ENCODE data around the gene ZMYND11.
"Not testable (repeated sequence)": the region's sequence is repeated elsewhere in the genome, so short reads cannot be mapped to it uniquely, and the experiment has no call there.

ZMYND11 gene

DNA sequence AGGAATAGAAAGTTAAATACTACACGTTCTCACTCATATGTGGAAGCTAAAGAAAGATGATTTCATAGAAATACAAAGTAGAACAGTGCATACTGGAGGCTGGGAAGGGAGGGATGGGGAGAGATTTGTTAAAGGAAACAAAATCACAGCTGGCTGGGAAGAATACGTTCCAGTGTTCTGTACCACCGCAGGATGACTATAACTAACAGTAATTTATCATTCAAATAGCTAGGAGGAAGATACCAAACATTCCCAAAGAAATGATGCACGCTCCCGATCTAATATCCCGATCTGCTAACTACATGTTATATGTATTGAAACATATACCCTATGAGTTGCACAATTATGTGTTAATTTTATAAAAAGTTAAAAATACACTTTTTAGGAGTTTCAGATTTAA lies 162.3 kb downstream of the ZMYND11 start:
- Histone ChIP-seq H3K4me3 (ENCODE audit: extremely low read depth, insufficient read depth, low read length, poor library complexity, severe bottlenecking) (no peak overlapping the region), H3K9me3 (ENCODE audit: control insufficient read depth, low read length) (no peaks in the 10 kb centered on the region), H3K36me3 (ENCODE audit: control insufficient read depth, insufficient read depth, low read length) (peaks cover 2% of the 10 kb centered on the region), H3K4me1 (ENCODE audit: control insufficient read depth, insufficient read depth, low read length, poor library complexity, severe bottlenecking) (no peaks in the 10 kb centered on the region), H3K27ac (ENCODE audit: low read depth, low read length, severe bottlenecking) (no peak overlapping the region)
- 100% methylated on average over 1 of the region's 6 CpGs for WGBS, 2 experiments (ENCODE audit: insufficient coverage in 2 of 2)

DNA sequence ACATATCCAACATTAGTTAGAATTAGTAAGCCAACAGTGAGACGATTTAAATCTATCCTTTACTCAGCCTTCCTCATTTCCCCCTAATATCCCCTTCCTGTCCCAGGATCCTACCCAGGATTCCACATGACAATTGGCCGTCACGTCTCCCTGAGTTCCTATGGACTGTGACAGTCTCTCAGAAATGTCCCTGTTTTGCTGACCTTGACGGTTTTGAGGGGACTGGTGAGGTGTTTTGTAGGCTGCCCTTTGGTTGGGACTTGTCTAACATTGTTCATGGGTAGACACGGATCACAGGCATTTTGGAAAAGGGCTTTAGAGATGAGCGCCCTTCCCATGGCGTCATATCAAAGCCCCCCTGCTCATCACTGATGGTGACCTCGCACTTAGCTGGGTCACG lies 162.8 kb downstream of the ZMYND11 start:
- no peaks in the 10 kb centered on the region for H3K9me3 ChIP-seq (ENCODE audit: control insufficient read depth, low read length)
- peaks cover 3% of the 10 kb centered on the region for H3K36me3 ChIP-seq (ENCODE audit: control insufficient read depth, insufficient read depth, low read length)
- no peaks in the 10 kb centered on the region for H3K4me1 ChIP-seq (ENCODE audit: control insufficient read depth, insufficient read depth, low read length, poor library complexity, severe bottlenecking)
- WGBS, 2 experiments (ENCODE audit: insufficient coverage in 2 of 2): 91 to 98% methylated on average over 6 to 7 of the region's 9 CpGs
- no peak overlapping the region for H3K27ac ChIP-seq (ENCODE audit: low read depth, low read length, severe bottlenecking)
- H3K4me3 ChIP-seq (ENCODE audit: extremely low read depth, insufficient read depth, low read length, poor library complexity, severe bottlenecking): no peak overlapping the region

DNA sequence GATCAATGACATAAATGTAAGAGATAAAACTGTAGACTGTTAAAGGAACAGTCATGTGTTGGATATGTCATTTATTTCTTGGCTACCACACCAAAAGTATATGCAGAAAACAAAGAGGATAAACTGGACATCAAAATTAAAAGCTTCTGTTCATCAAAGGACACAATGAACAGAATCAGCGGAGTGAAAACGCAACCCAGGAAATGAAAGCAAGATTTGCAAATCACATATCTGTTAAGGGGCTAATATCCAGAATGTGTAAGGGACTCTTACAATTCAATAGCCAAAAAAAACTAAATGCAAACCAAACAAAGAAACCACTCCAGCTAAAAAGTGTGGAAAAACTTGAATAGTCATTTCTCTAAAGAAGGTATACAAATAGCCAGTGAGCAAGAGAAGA lies 164.3 kb downstream of the ZMYND11 start:
- Histone ChIP-seq H3K4me1 (ENCODE audit: control insufficient read depth, insufficient read depth, low read length, poor library complexity, severe bottlenecking) (no peaks in the 10 kb centered on the region), H3K4me3 (ENCODE audit: extremely low read depth, insufficient read depth, low read length, poor library complexity, severe bottlenecking) (no peak overlapping the region), H3K27ac (ENCODE audit: low read depth, low read length, severe bottlenecking) (no peak overlapping the region), H3K36me3 (ENCODE audit: control insufficient read depth, insufficient read depth, low read length) (peaks cover 3% of the 10 kb centered on the region), H3K9me3 (ENCODE audit: control insufficient read depth, low read length) (no peaks in the 10 kb centered on the region)
- WGBS, 2 experiments (ENCODE audit: insufficient coverage in 2 of 2): no CpG with 5 or more reads among the region's 2 CpGs

DNA sequence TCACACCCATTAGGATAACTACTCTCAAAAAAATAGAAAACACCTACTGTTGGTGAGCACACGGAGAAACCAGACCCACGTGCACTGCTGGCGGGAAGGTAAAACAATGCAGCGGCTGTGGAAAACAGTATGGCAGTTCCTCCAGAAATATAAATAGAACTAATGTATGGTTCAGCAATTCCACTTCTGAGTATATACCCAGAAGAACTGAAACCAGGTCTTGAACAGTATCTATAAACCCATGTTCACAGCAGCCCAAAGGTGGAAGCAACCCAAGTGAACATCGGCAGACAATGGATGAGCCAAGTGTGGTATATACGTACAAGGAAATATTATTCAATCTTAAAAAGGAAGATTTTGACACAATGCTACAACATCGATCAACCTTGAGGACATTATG lies 164.7 kb downstream of the ZMYND11 start:
- Histone ChIP-seq H3K9me3 (ENCODE audit: control insufficient read depth, low read length) (no peaks in the 10 kb centered on the region), H3K4me1 (ENCODE audit: control insufficient read depth, insufficient read depth, low read length, poor library complexity, severe bottlenecking) (no peaks in the 10 kb centered on the region), H3K4me3 (ENCODE audit: extremely low read depth, insufficient read depth, low read length, poor library complexity, severe bottlenecking) (no peak overlapping the region), H3K36me3 (ENCODE audit: control insufficient read depth, insufficient read depth, low read length) (peaks cover 3% of the 10 kb centered on the region), H3K27ac (ENCODE audit: low read depth, low read length, severe bottlenecking) (no peak overlapping the region)
- WGBS, 2 experiments (ENCODE audit: insufficient coverage in 2 of 2): 100% methylated on average over 1 to 2 of the region's 7 CpGs

DNA sequence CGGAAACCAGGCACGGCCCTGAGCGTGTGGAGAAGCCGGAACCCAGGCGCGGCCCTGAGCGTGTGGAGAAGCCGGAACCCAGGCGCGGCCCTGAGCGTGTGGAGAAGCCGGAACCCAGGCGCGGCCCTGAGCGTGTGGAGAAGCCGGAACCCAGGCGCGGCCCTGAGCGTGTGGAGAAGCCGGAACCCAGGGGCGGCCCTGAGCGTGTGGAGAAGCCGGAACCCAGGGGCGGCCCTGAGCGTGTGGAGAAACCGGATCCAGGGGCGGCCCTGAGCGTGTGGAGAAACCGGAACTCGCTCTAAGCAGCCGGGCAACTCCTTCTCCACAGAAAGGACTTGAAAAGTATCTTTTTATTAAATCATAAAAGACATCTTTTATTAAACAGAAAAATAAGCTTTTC lies 165.3 kb downstream of the ZMYND11 start:
- H3K4me1 ChIP-seq (ENCODE audit: control insufficient read depth, insufficient read depth, low read length, poor library complexity, severe bottlenecking); H3K9me3 ChIP-seq (ENCODE audit: control insufficient read depth, low read length); H3K36me3 ChIP-seq (ENCODE audit: control insufficient read depth, insufficient read depth, low read length); H3K4me3 ChIP-seq (ENCODE audit: extremely low read depth, insufficient read depth, low read length, poor library complexity, severe bottlenecking); H3K27ac ChIP-seq (ENCODE audit: low read depth, low read length, severe bottlenecking): not testable (repeated sequence)
- 91 to 92% methylated on average over 14 to 15 of the region's 31 CpGs for WGBS, 2 experiments (ENCODE audit: insufficient coverage in 2 of 2)

DNA sequence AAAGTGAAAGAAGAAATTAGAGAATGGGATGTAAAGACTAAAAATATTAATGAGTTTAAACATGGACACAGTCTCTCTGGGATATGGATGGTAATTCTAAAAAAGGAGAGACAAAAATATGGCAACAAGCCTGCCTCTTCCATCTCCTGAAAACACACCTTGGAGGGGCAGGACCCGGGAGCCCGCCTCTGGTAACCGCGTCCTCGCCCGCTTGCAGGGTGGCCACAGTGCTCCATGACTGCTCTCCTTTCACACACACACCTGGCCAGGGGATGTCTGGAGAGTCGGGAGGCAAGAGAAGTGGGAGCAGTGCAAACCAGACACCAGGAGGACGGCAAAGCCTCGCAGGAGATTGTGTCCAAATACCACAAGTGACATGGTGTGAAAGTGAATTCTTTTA lies 166.3 kb downstream of the ZMYND11 start:
- Histone ChIP-seq H3K9me3 (ENCODE audit: control insufficient read depth, low read length) (no peaks in the 10 kb centered on the region), H3K36me3 (ENCODE audit: control insufficient read depth, insufficient read depth, low read length) (peaks cover 3% of the 10 kb centered on the region), H3K4me1 (ENCODE audit: control insufficient read depth, insufficient read depth, low read length, poor library complexity, severe bottlenecking) (no peaks in the 10 kb centered on the region), H3K4me3 (ENCODE audit: extremely low read depth, insufficient read depth, low read length, poor library complexity, severe bottlenecking) (no peak overlapping the region), H3K27ac (ENCODE audit: low read depth, low read length, severe bottlenecking) (no peak overlapping the region)
- 88 to 90% methylated on average over 2 to 3 of the region's 9 CpGs for WGBS, 2 experiments (ENCODE audit: insufficient coverage in 2 of 2)
